Bronchial epithelial cell (primary cell): Measurements from ENCODE around the gene EIF4ENIF1. TPM values are rescaled to one million over a fixed set of nuclear protein-coding genes. Genes with fewer than 3 reads are reported as not detected.

Source experiments
- DNase-seq: peaks from one replicate; pipeline ENCODE4 v3.0.0-alpha.2; 2010; ENCODE audit warnings: low read depth
- FAIRE-seq: peaks from 2 replicates; lab custom pipeline; 2011; peaks lifted over from hg19 to GRCh38; lab: Jason Lieb, UNC
- H3K27me3 ChIP-seq: 2 replicates; pipeline ENCODE4 v1.5.1; 2011; ENCODE audit warnings: low read length; ENCODE audit not compliant: control insufficient read depth, insufficient read depth
- H3K36me3 ChIP-seq: 2 replicates; pipeline ENCODE4 v1.5.1; 2011; ENCODE audit warnings: low read length; ENCODE audit not compliant: control insufficient read depth, insufficient read depth
- H3K4me3 ChIP-seq: 2 replicates; pipeline ENCODE4 v1.5.1; 2011; ENCODE audit warnings: mild to moderate bottlenecking, low read depth, low read length, control low read depth
- total RNA-seq: library from RNA; depleted of rRNA; stranded (reverse); fragments of >200 nt; gene quantifications from 2 replicates; pipeline ENCODE4 v1.2.1, GENCODE V29; 2014
- TF ChIP-seq, protein P1 (sequence below): IDR thresholded peaks from 2 replicates; pipeline ENCODE4 v1.5.1; 2011; ENCODE audit warnings: mild to moderate bottlenecking, moderate library complexity, low read length, control low read depth, inconsistent platforms; ENCODE audit not compliant: insufficient read depth, severe bottlenecking

The EIF4ENIF1 gene
- total RNA-seq, 1 donor from 2014 or later = 5.3 TPM

DNA sequence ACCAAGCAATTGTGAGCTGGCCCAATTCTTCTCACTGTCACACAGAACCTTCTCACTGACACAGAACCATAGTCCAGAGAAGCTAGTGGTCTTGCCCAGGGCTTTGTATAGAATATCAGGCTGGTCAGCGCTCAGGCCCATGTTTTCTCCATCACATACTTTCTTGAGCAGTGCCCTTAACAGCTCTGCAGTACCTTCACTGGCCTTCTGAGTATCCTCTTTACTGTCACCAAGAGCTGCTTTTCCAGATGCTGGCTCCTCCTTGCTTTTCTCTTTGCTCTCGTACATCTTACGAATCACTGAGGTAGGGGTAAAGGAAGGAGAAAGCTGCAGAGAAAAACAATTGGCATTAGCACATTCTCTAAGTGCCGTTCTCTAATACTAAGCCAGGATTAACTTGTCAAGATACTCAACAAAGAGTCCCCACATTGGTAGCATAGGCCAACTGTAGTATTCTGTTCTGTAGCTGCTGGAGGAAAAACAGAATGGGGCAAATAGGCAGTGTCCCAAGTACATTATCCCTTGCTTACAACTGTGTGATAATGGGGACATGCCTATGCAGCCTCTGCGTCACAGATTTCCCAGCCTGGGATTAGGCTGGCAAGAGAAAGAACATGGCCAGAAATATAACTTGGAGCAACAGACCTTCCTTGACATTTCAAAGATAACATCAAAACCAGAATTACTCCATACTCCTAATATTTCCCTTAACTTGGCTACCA lies 46.7 kb downstream of the EIF4ENIF1 start:
- Histone ChIP-seq H3K4me3 (no peak overlapping the region), H3K36me3 (peaks cover 13% of the 10 kb centered on the region), H3K27me3 (no peaks in the 10 kb centered on the region)
- TF ChIP-seq, protein P1, sequence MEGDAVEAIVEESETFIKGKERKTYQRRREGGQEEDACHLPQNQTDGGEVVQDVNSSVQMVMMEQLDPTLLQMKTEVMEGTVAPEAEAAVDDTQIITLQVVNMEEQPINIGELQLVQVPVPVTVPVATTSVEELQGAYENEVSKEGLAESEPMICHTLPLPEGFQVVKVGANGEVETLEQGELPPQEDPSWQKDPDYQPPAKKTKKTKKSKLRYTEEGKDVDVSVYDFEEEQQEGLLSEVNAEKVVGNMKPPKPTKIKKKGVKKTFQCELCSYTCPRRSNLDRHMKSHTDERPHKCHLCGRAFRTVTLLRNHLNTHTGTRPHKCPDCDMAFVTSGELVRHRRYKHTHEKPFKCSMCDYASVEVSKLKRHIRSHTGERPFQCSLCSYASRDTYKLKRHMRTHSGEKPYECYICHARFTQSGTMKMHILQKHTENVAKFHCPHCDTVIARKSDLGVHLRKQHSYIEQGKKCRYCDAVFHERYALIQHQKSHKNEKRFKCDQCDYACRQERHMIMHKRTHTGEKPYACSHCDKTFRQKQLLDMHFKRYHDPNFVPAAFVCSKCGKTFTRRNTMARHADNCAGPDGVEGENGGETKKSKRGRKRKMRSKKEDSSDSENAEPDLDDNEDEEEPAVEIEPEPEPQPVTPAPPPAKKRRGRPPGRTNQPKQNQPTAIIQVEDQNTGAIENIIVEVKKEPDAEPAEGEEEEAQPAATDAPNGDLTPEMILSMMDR = no peak
- DNase-seq (no peak), FAIRE-seq (no peak)

DNA sequence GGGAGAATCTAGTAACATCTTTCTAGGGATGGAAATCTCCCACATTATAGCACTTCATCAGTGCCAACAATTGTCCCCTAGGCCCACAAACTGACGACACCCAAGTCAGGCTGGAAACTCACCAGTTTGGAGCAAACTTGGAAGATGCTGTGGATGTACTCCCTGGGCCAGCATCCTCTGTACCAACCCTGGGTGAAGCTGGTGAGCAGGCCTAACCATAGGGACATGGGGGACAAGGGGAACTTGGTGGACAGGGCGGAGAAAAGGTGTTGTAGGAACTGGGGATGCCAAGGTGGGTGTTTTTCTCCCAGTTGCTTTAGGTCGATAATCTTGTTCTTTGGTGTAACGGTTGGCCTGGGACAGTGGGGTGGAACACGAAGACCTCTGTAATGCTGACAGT lies 48.0 kb downstream of the EIF4ENIF1 start:
- H3K27me3 ChIP-seq = no peaks in the 10 kb centered on the region
- TF ChIP-seq, protein P1 = no peak
- H3K4me3 ChIP-seq = no peak overlapping the region
- FAIRE-seq (no peak), DNase-seq (no peak)
- H3K36me3 ChIP-seq = peaks cover 16% of the 10 kb centered on the region

DNA sequence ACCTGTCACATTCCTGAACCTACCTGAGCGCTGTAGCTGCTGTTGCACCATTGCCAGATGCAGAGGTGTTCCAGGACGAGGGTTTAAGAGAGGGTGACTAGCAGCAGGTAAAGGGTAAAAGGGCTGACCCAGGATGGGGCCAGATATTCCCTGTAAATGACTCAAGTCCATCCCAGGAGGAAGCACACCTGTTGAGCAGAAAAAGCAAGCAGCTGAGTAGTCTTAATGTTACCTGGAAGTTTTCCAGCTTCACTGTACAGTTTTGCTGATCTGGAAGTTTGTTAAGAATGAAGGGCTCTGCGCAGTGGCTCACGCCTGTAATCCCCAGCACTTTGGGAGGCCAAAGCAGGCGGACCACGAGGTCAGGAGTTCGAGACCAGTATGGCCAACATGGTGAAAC lies 49.0 kb downstream of the EIF4ENIF1 start:
- DNase-seq (no peak), FAIRE-seq (no peak)

DNA sequence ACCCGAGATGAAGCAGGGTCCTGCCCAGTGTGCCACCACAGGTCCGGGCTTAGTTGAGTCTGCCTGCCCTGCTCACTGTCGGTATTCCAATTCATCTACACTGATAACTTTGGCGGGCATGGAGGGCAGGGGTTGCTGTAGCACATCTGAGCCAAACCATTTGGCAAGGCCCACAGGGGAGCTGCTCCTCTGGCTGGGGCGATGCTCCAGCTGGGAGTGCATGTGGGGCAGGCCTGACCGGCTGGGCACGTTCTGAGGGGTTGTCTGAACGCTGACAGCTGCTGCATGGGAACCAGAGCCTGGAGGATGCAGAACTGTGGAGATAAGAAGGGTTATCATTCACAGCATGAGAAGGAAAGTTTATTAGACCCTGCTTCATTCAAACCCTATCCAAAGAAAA lies 49.8 kb downstream of the EIF4ENIF1 start:
- H3K27me3 ChIP-seq = no peaks in the 10 kb centered on the region
- FAIRE-seq (no peak), DNase-seq (no peak)
- peaks cover 12% of the 10 kb centered on the region for H3K36me3 ChIP-seq
- H3K4me3 ChIP-seq = no peak overlapping the region
- TF ChIP-seq, protein P1 = no peak

More for the DNA sequence above, 49.0 kb downstream of the EIF4ENIF1 start:
- Histone ChIP-seq H3K36me3 (peaks cover 14% of the 10 kb centered on the region), H3K27me3 (no peaks in the 10 kb centered on the region), H3K4me3 (no peak overlapping the region)
- TF ChIP-seq, protein P1 = no peak

DNA sequence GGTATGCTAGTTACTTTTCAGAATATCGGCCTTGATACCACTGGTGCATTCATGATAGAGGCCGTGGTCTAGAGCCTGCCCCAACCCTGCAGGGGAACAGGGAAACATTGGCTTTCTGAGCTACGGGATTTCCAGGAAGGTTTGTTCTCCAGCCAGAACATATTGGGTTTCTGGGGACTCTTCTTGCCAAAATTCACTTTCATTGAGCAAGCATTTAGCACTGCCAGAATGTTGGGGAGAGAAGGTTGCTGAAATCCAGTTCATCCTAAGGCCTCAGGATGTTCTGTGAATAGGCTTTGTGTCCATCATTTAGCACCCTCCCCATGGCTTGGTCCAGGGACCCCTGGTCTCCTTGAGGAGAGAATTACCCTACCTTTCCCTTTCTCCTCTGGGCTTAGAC lies 53.5 kb downstream of the EIF4ENIF1 start:
- Histone ChIP-seq H3K4me3 (no peak overlapping the region), H3K36me3 (peaks cover 16% of the 10 kb centered on the region), H3K27me3 (no peaks in the 10 kb centered on the region)
- peak; percentile 80 for FAIRE-seq
- no peak for DNase-seq
- TF ChIP-seq, protein P1 = no peak

DNA sequence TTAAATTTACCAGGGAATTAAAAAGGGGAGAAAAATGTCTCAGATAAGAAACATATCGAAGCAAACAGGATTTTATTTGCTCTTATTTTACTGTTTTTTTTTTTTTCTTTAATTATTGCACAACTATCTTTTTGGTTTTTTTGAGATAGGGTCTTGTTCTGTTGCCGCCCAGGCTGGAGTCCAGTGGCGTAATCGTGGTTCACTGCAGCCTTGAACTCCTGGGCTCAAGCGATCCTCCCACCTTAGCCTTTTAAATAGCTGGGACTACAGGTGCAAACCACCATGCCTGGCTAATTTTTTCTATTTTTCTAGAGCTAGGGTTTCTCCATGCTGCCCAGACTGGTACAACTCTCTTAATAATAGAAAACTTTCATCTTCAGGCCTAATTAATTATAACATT lies 57.7 kb downstream of the EIF4ENIF1 start:
- TF ChIP-seq, protein P1 = no peak
- H3K36me3 ChIP-seq = peaks cover 14% of the 10 kb centered on the region
- FAIRE-seq (no peak), DNase-seq (no peak)
- no peaks in the 10 kb centered on the region for H3K27me3 ChIP-seq
- no peak overlapping the region for H3K4me3 ChIP-seq
